CD4-positive, alpha-beta T cell treated with Interleukin-15 for 4 hours (primary cell): ENCODE data around the gene TPCN1.

Experiments used
- DNase-seq: peaks from one replicate; pipeline ENCODE4 v3.0.0-alpha.2; 2020; ENCODE audit warnings: low spot score

Gene TPCN1

GRCh38 chr12:113339540-113339939, 118.3 kb downstream of the TPCN1 start:
- DNase-seq = no peak

- DNase-seq = no peak
Observed at GRCh38 chr12:113340061-113340460, 118.8 kb downstream of the TPCN1 start.

GRCh38 chr12:113341535-113341934, 120.3 kb downstream of the TPCN1 start:
- no peak for DNase-seq

- DNase-seq = no peak
Observed at GRCh38 chr12:113345318-113345717, 124.1 kb downstream of the TPCN1 start.

- DNase-seq = no peak
Observed at GRCh38 chr12:113346353-113346752, 125.1 kb downstream of the TPCN1 start.

GRCh38 chr12:113347107-113347506, 125.8 kb downstream of the TPCN1 start:
- no peak for DNase-seq

GRCh38 chr12:113347892-113348291, 126.6 kb downstream of the TPCN1 start:
- DNase-seq = no peak
